Peyer's patch (tissue), 4 donors: Measurements from ENCODE around the gene NET1. TPM values are rescaled to one million over a fixed set of nuclear protein-coding genes. Genes with fewer than 3 reads are reported as not detected.

Experiments
- DNase-seq, 3 donors: peaks; one replicate each; pipeline ENCODE4 v3.0.0-alpha.2; 2017 to 2019
- H3K27ac ChIP-seq, 4 donors: fragments of 200-600 bp; sonication (generic); one replicate each; pipeline ENCODE4 v1.5.1; 2016 to 2019
- H3K27me3 ChIP-seq, 2 donors: fragments of 200-600 bp; sonication (generic); one replicate each; pipeline ENCODE4 v1.5.1; 2019
- H3K36me3 ChIP-seq, 3 donors: fragments of 200-600 bp; sonication (generic); one replicate each; pipeline ENCODE4 v1.5.1; 2016 to 2019
- H3K4me1 ChIP-seq, 4 donors: fragments of 200-600 bp; sonication (generic); one replicate each; pipeline ENCODE4 v1.5.1; 2016 to 2019
- H3K4me3 ChIP-seq, 4 donors: fragments of 200-600 bp; sonication (generic); 1 replicate in 3 of 4; 2 replicates in 1 of 4; pipeline ENCODE4 v1.5.1; 2016 to 2019; ENCODE audit warnings: mild to moderate bottlenecking in 1 of 4
- H3K9me3 ChIP-seq, 4 donors: fragments of 200-600 bp; sonication (generic); one replicate each; pipeline ENCODE4 v1.5.1; 2016 to 2019; ENCODE audit warnings: mild to moderate bottlenecking in 1 of 4
- POLR2A ChIP-seq, 2 donors: fragments of 450-650 bp; IDR thresholded peaks; one replicate each; pipeline ENCODE4 v1.5.1; 2017; ENCODE audit warnings: antibody characterized with exemption in 2 of 2, mild to moderate bottlenecking in 2 of 2, moderate library complexity in 2 of 2
- total RNA-seq, 4 donors: library from RNA; depleted of rRNA; stranded (reverse); fragments of >200 nt; gene quantifications; one replicate each; pipeline ENCODE4 v1.1.0, GENCODE V29; 2016
- TF ChIP-seq, protein P1 (sequence below), 6 experiments: fragments of 450-650 bp in 4 of 6; fragments of 200-600 bp in 2 of 6; sonication (generic) in 1 of 6; IDR thresholded peaks; one replicate each; pipeline ENCODE4 v1.5.1; 2017 to 2019; ENCODE audit warnings: antibody characterized with exemption in 6 of 6, mild to moderate bottlenecking in 3 of 6, moderate library complexity in 1 of 6

The NET1 gene
- total RNA-seq, 4 donors from 2014 or later, result 85.0 to 155 (median 122) TPM

DNA sequence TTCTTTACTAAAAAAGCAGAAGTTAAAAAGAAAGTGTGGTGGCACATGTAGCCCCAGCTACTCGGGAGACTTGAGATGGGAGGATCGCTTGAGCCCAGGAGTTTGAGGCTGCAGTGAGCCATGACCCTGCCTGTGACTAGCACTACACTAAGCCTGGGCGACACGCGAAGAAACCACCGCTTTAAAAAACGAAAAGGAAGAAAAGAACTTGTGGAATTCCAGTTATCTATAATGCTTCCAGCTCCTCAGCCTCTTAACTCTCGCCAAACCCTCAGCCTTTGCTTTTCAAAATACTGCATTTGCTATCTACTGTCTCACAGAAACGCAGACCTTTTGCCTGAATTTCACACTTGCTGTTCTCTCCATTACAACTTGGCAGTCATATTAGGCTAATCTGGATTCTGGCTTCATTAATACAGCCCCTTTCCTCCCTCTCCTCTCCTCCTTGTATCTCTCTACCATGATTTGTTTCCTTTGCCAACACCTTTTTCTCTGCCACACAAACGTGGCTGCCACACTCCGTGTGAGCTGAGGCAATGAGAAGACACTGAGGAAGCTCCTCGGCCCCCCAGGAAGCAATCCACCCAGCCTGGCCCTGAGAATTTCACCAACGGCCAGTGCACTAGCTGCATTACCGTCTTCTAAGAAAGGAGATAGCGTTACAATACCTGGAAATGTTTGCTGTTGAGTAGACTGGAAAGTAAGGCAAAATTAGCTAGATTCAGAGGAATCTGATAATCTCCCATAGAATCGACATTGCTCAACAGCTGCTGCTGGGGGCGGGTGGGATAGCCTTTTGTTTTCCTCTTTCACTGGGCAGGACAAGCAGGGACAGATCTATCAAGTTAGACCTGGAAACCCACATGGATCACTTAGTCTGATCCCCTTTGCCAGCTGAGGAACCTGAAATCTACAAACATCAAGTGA, 49.8 kb downstream of the NET1 start:
- H3K27ac ChIP-seq, result no peak overlapping the region
- H3K27me3 ChIP-seq, result no peaks in the 10 kb centered on the region
- H3K4me1 ChIP-seq, result peaks cover 0 to 15% (median 0%) of the 10 kb centered on the region in 4 donors
- TF ChIP-seq POLR2A (IDR thresholded peaks at IDR 0.05), result no peak
- TF ChIP-seq, protein P1, sequence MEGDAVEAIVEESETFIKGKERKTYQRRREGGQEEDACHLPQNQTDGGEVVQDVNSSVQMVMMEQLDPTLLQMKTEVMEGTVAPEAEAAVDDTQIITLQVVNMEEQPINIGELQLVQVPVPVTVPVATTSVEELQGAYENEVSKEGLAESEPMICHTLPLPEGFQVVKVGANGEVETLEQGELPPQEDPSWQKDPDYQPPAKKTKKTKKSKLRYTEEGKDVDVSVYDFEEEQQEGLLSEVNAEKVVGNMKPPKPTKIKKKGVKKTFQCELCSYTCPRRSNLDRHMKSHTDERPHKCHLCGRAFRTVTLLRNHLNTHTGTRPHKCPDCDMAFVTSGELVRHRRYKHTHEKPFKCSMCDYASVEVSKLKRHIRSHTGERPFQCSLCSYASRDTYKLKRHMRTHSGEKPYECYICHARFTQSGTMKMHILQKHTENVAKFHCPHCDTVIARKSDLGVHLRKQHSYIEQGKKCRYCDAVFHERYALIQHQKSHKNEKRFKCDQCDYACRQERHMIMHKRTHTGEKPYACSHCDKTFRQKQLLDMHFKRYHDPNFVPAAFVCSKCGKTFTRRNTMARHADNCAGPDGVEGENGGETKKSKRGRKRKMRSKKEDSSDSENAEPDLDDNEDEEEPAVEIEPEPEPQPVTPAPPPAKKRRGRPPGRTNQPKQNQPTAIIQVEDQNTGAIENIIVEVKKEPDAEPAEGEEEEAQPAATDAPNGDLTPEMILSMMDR (IDR thresholded peaks at IDR 0.05), result no peak
- no peak overlapping the region for H3K4me3 ChIP-seq
- DNase-seq, result no peak
- peaks cover 0 to 23% (median 0%) of the 10 kb centered on the region in 3 donors for H3K36me3 ChIP-seq
- no peaks in the 10 kb centered on the region for H3K9me3 ChIP-seq

DNA sequence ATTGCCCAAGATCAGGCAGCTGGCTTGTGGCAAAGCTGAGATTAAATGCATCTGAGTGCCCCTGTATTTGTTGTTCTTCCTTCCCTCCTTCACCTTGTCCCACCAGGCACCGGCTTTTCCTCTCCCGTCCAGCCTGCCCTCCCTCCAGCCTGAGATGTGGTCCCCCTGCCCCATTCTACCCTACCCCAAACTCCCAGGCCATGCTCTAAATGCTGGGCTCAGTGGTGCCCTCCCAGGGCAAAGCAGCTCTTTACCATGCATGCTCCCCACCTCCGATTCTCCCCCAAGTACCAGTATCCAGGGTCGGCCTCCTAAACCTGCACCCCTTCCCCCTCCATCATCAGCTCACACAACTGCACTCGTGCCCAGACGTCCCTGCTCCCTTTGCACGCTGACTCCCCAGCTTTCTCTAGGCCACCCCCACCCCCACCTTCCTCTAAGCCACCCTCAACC, 50.5 kb downstream of the NET1 start:
- peaks cover 0 to 22% (median 0%) of the 10 kb centered on the region in 4 donors for H3K4me1 ChIP-seq

DNA sequence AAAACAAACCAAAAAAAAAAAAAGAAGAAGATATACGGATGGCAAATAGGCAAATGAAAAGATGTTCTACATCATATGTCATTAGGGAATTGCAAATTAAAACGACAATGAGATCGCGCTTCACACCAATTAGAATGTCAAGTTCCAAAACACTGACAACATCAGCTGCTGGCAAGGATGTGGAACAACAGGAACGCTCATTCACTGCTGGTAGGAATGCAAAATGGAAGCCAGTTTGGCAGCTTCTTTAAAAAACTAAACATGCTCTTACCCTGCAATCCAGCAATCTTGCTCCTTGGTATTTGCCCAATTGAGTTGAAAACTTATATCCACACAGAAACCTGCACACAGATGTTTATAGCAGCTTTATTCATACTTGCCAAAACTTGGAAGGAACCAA, 52.2 kb downstream of the NET1 start:
- no peak for DNase-seq
- no peak overlapping the region for H3K27ac ChIP-seq
- H3K4me1 ChIP-seq, result peaks cover 0 to 22% (median 0%) of the 10 kb centered on the region in 4 donors

More for the DNA sequence above, 50.5 kb downstream of the NET1 start:
- H3K9me3 ChIP-seq, result no peaks in the 10 kb centered on the region
- no peaks in the 10 kb centered on the region for H3K27me3 ChIP-seq
- no peak for DNase-seq
- peaks cover 0 to 17% (median 0%) of the 10 kb centered on the region in 3 donors for H3K36me3 ChIP-seq
- H3K27ac ChIP-seq, result no peak overlapping the region
- TF ChIP-seq, protein P1 (IDR thresholded peaks at IDR 0.05), result no peak
- no peak for TF ChIP-seq POLR2A (IDR thresholded peaks at IDR 0.05)
- no peak overlapping the region for H3K4me3 ChIP-seq

DNA sequence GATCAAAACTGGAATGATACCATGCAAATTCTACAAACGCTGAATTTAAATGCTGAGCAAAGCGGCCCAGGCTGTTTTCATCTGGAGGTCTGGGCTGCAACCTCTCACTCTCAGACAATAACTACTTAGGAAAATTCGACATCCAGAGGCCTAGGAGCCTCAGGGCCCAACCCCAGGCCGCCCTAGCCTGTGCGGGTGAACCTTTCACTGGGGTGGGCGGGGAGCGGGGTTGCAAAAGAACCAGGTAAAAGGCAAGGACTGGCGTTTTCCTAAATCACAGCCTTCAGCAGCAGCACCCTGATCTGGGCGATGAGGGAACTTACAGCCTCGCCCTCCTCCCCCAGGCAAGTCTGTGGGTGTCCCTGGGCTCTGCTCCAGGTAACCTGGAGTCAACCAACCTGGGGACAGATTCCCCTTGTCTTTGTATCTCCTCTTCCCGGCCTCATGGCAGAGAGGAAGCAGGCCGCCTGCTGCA, 53.7 kb downstream of the NET1 start:
- no peak for DNase-seq
- TF ChIP-seq, protein P1 (IDR thresholded peaks at IDR 0.05), result no peak
- TF ChIP-seq POLR2A (IDR thresholded peaks at IDR 0.05), result no peak
- no peaks in the 10 kb centered on the region for H3K36me3 ChIP-seq
- H3K4me3 ChIP-seq, result no peak overlapping the region
- H3K27ac ChIP-seq, result peak overlapping the region in 2 of 4 donors; percentile 63 to 68
- no peaks in the 10 kb centered on the region for H3K9me3 ChIP-seq
- no peaks in the 10 kb centered on the region for H3K27me3 ChIP-seq
- peaks cover 0 to 22% (median 0%) of the 10 kb centered on the region in 4 donors for H3K4me1 ChIP-seq

More for the DNA sequence above, 52.2 kb downstream of the NET1 start:
- H3K36me3 ChIP-seq, result peaks cover 0 to 1% (median 0%) of the 10 kb centered on the region in 3 donors
- H3K27me3 ChIP-seq, result no peaks in the 10 kb centered on the region
- TF ChIP-seq, protein P1 (IDR thresholded peaks at IDR 0.05), result no peak
- no peak for TF ChIP-seq POLR2A (IDR thresholded peaks at IDR 0.05)
- H3K4me3 ChIP-seq, result no peak overlapping the region
- no peaks in the 10 kb centered on the region for H3K9me3 ChIP-seq

DNA sequence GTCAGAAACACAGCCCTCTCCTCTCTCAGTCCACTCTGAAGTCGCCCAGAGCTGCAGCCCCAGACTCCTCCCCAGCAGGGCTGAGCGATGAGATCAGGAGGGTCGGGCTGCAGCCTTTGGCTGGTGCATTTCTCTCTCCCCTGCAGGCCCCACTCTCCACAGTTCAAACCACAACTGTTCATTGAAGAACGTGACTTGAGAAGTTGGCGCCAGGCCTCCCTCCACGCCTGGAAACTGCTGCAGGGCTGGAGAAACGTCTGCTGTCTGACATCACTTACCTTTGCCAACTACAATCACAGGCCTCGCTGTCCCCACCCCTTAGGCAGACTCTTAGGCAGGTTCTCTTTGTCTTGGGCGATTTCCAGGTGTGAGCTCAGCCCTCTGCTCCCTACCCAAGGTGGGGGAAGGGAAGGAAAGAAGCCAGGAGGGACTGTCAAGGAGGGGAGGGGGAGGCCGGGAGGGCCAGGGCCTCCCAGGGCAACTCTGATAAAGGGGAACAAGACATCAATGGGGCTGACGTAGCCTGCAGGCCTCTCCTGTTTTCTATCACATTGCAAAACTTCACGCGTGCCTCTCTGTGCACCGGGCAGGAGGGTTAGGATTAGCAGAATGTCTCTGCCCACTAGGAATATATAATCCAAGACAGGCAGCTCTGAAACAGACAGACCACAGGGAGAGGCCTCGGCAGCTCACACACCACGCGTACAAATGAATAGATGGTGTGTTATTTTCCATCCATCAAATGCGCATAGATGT, 54.3 kb downstream of the NET1 start:
- H3K27me3 ChIP-seq, result no peaks in the 10 kb centered on the region
- no peaks in the 10 kb centered on the region for H3K9me3 ChIP-seq
- peak in 2 of 3 donors; percentile 70 to 72 for DNase-seq
- peak overlapping the region in 2 of 4 donors; percentile 63 to 68 for H3K27ac ChIP-seq
- TF ChIP-seq, protein P1 (IDR thresholded peaks at IDR 0.05), result no peak
- no peak for TF ChIP-seq POLR2A (IDR thresholded peaks at IDR 0.05)
- H3K4me1 ChIP-seq, result peaks cover 0 to 22% (median 0%) of the 10 kb centered on the region in 4 donors
- H3K4me3 ChIP-seq, result no peak overlapping the region
- H3K36me3 ChIP-seq, result no peaks in the 10 kb centered on the region
